ENCODE measurements around the gene BEST2. TPM values are rescaled to one million over a fixed set of nuclear protein-coding genes. Genes with fewer than 3 reads are reported as not detected.

BEST2 gene
- total RNA-seq, 4 donors from 2014 or later = 0.14 to 0.29 TPM; not detected in 2

- H3K36me3 ChIP-seq = no peaks in the 10 kb centered on the region
- H3K4me3 ChIP-seq = peak overlapping the region in 1 of 2 donors; percentile 48
- H3K9me3 ChIP-seq = no peaks in the 10 kb centered on the region
- DNase-seq = peak; percentile 69 to 75
- TF ChIP-seq CTCF (IDR thresholded peaks at IDR 0.05) = no peak
- peak in 1 of 2 donors; percentile 9 for TF ChIP-seq POLR2A (IDR thresholded peaks at IDR 0.05)
- intact Hi-C loops (cut with DNase I; ENCODE audit: low total_unique reads) = no loop called here
- H3K27me3 ChIP-seq = no peaks in the 10 kb centered on the region
- H3K27ac ChIP-seq = peak overlapping the region; percentile 88 to 89
- H3K4me1 ChIP-seq = peaks cover 0 to 19% of the 10 kb centered on the region in 2 donors
Measured at GRCh38 chr19:12779162-12779993, 27.8 kb downstream of the BEST2 start.

GRCh38 chr19:12782174-12782423 is 30.5 kb downstream of the BEST2 start:
- Histone ChIP-seq H3K4me1 (peaks cover 0 to 19% of the 10 kb centered on the region in 2 donors), H3K9me3 (no peaks in the 10 kb centered on the region), H3K27me3 (no peaks in the 10 kb centered on the region), H3K36me3 (no peaks in the 10 kb centered on the region), H3K4me3 (peak overlapping the region; percentile 48 to 49), H3K27ac (peak overlapping the region; percentile 98 to 100)
- no peak for DNase-seq
- TF ChIP-seq CTCF (IDR thresholded peaks at IDR 0.05) = no peak
- TF ChIP-seq POLR2A (IDR thresholded peaks at IDR 0.05) = no peak
- intact Hi-C loops (cut with DNase I; ENCODE audit: low total_unique reads) = no loop called here

- Histone ChIP-seq H3K9me3 (no peaks in the 10 kb centered on the region), H3K27me3 (no peaks in the 10 kb centered on the region), H3K27ac (peak overlapping the region; percentile 98 to 100), H3K4me3 (peak overlapping the region; percentile 48 to 49), H3K4me1 (peaks cover 0 to 19% of the 10 kb centered on the region in 2 donors), H3K36me3 (no peaks in the 10 kb centered on the region)
- intact Hi-C loops (cut with DNase I; ENCODE audit: low total_unique reads) = no loop called here
- TF ChIP-seq POLR2A (IDR thresholded peaks at IDR 0.05) (peak; percentile 18 to 73), CTCF (IDR thresholded peaks at IDR 0.05) (peak in 1 of 4 experiments; percentile 11)
- peak; percentile 90 to 93 for DNase-seq
Measured at GRCh38 chr19:12782424-12783290, 31.1 kb downstream of the BEST2 start.

- H3K9me3 ChIP-seq = no peaks in the 10 kb centered on the region
- no peaks in the 10 kb centered on the region for H3K27me3 ChIP-seq
- H3K36me3 ChIP-seq = no peaks in the 10 kb centered on the region
- peaks cover 0 to 25% of the 10 kb centered on the region in 2 donors for H3K4me1 ChIP-seq
- peak overlapping the region; percentile 98 to 100 for H3K27ac ChIP-seq
- no peak for TF ChIP-seq POLR2A (IDR thresholded peaks at IDR 0.05)
- TF ChIP-seq CTCF (IDR thresholded peaks at IDR 0.05) = no peak
- DNase-seq = peak in 1 of 2 donors; percentile 28
- H3K4me3 ChIP-seq = peak overlapping the region; percentile 48 to 49
- intact Hi-C loops (cut with DNase I; ENCODE audit: low total_unique reads) = no loop called here
Measured at GRCh38 chr19:12783291-12783848, 31.8 kb downstream of the BEST2 start.
